ENCODE measurements around the gene PITRM1.

GRCh38 chr10:3100856-3101640 lies 71.5 kb downstream of the PITRM1 start:
- TF ChIP-seq CTCF (IDR thresholded peaks at IDR 0.05) (no peak), POLR2A (IDR thresholded peaks at IDR 0.05) (no peak)
